Measurements from ENCODE around the gene SARS2. TPM values are rescaled to one million over a fixed set of nuclear protein-coding genes. Genes with fewer than 3 reads are reported as not detected.

Gene SARS2
- polyA plus RNA-seq, 3 donors = 8.1 to 21.9 (median 8.3) TPM

GRCh38 chr19:38911388-38912001 lies 19.1 kb downstream of the SARS2 start:
- H3K27me3 Mint-ChIP-seq (ENCODE audit: low read depth in 3 of 3) = peaks cover 0 to 6% (median 0%) of the 10 kb centered on the region in 3 donors
- Histone ChIP-seq H3K4me2 (replicated peaks; ENCODE audit: extremely low read depth, low read length, poor library complexity, severe bottlenecking) (no peak overlapping the region), H3K4me3 (replicated peaks in 1 of 3; ENCODE audit: low read depth in 2 of 3, low read length in 3 of 3) (no peak overlapping the region), H2AFZ (ENCODE audit: insufficient read depth, low read depth, low read length, poor library complexity, severe bottlenecking) (no peak overlapping the region), H3K9me3 (replicated peaks in 1 of 2; ENCODE audit: control insufficient read depth in 1 of 2, insufficient read depth in 1 of 2, low read length in 2 of 2) (no peaks in the 10 kb centered on the region), H3K36me3 (replicated peaks in 1 of 2; ENCODE audit: control insufficient read depth in 1 of 2, insufficient read depth in 2 of 2, low read length in 2 of 2) (peaks cover 21 to 24% of the 10 kb centered on the region in 2 donors), H3K4me1 (ENCODE audit: control insufficient read depth in 1 of 2, insufficient read depth in 2 of 2, low read length in 2 of 2) (no peaks in the 10 kb centered on the region), H3K79me2 (ENCODE audit: insufficient read depth, low read length) (no peaks in the 10 kb centered on the region), H4K20me1 (ENCODE audit: insufficient read depth, low read length) (no peaks in the 10 kb centered on the region), H3K9ac (ENCODE audit: insufficient read depth, low read length, poor library complexity, severe bottlenecking) (no peak overlapping the region), H3K27ac (ENCODE audit: low read depth in 1 of 2, low read length in 2 of 2) (no peak overlapping the region), H3K27me3 (ENCODE audit: control insufficient read depth in 2 of 2, insufficient read depth in 2 of 2, low read length in 2 of 2) (no peaks in the 10 kb centered on the region)
- WGBS (ENCODE audit: insufficient coverage) = 83% methylated on average over 13 of the region's 16 CpGs
- H3K36me3 Mint-ChIP-seq = peaks cover 25 to 38% of the 10 kb centered on the region in 2 donors
- H3K9me3 Mint-ChIP-seq = peaks cover 0 to 5% (median 0%) of the 10 kb centered on the region in 7 donors
- intact Hi-C loops (cut with micrococcal nuclease) = no loop called here
- no peak overlapping the region for H3K4me3 Mint-ChIP-seq
- no peak for DNase-seq
- no peak overlapping the region for H3K27ac Mint-ChIP-seq
- H3K4me1 Mint-ChIP-seq = peaks cover 3% of the 10 kb centered on the region
- no peak for TF ChIP-seq CTCF (IDR thresholded peaks at IDR 0.05)

- Mint-ChIP-seq H3K9me3 (peaks cover 0 to 5% (median 0%) of the 10 kb centered on the region in 7 donors), H3K36me3 (peaks cover 29 to 43% of the 10 kb centered on the region in 2 donors), H3K27ac (no peak overlapping the region), H3K4me3 (no peak overlapping the region), H3K4me1 (peaks cover 3% of the 10 kb centered on the region), H3K27me3 (ENCODE audit: low read depth in 3 of 3) (peaks cover 0 to 6% (median 0%) of the 10 kb centered on the region in 3 donors)
- no peaks in the 10 kb centered on the region for H3K79me2 ChIP-seq (ENCODE audit: insufficient read depth, low read length)
- H4K20me1 ChIP-seq (ENCODE audit: insufficient read depth, low read length) = no peaks in the 10 kb centered on the region
- no peak overlapping the region for H3K4me2 ChIP-seq (replicated peaks; ENCODE audit: extremely low read depth, low read length, poor library complexity, severe bottlenecking)
- no peaks in the 10 kb centered on the region for H3K9me3 ChIP-seq (replicated peaks in 1 of 2; ENCODE audit: control insufficient read depth in 1 of 2, insufficient read depth in 1 of 2, low read length in 2 of 2)
- intact Hi-C loops (cut with micrococcal nuclease) = no loop called here
- 94% methylated on average over 8 of the region's 12 CpGs for WGBS (ENCODE audit: insufficient coverage)
- peaks cover 29 to 31% of the 10 kb centered on the region in 2 donors for H3K36me3 ChIP-seq (replicated peaks in 1 of 2; ENCODE audit: control insufficient read depth in 1 of 2, insufficient read depth in 2 of 2, low read length in 2 of 2)
- TF ChIP-seq CTCF (IDR thresholded peaks at IDR 0.05) = no peak
- H3K4me1 ChIP-seq (ENCODE audit: control insufficient read depth in 1 of 2, insufficient read depth in 2 of 2, low read length in 2 of 2) = no peaks in the 10 kb centered on the region
- no peak overlapping the region for H2AFZ ChIP-seq (ENCODE audit: insufficient read depth, low read depth, low read length, poor library complexity, severe bottlenecking)
- no peak overlapping the region for H3K27ac ChIP-seq (ENCODE audit: low read depth in 1 of 2, low read length in 2 of 2)
- no peak for DNase-seq
- no peaks in the 10 kb centered on the region for H3K27me3 ChIP-seq (ENCODE audit: control insufficient read depth in 2 of 2, insufficient read depth in 2 of 2, low read length in 2 of 2)
- H3K9ac ChIP-seq (ENCODE audit: insufficient read depth, low read length, poor library complexity, severe bottlenecking) = no peak overlapping the region
- H3K4me3 ChIP-seq (replicated peaks in 1 of 3; ENCODE audit: low read depth in 2 of 3, low read length in 3 of 3) = no peak overlapping the region
Measured at GRCh38 chr19:38910488-38910887, 20.1 kb downstream of the SARS2 start.
